Measurements from ENCODE around the gene UBLCP1.
"Not testable (repeated sequence)": the region's sequence is repeated elsewhere in the genome, so short reads cannot be mapped to it uniquely, and the experiment has no call there.

The UBLCP1 gene, protein sequence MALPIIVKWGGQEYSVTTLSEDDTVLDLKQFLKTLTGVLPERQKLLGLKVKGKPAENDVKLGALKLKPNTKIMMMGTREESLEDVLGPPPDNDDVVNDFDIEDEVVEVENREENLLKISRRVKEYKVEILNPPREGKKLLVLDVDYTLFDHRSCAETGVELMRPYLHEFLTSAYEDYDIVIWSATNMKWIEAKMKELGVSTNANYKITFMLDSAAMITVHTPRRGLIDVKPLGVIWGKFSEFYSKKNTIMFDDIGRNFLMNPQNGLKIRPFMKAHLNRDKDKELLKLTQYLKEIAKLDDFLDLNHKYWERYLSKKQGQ

DNA sequence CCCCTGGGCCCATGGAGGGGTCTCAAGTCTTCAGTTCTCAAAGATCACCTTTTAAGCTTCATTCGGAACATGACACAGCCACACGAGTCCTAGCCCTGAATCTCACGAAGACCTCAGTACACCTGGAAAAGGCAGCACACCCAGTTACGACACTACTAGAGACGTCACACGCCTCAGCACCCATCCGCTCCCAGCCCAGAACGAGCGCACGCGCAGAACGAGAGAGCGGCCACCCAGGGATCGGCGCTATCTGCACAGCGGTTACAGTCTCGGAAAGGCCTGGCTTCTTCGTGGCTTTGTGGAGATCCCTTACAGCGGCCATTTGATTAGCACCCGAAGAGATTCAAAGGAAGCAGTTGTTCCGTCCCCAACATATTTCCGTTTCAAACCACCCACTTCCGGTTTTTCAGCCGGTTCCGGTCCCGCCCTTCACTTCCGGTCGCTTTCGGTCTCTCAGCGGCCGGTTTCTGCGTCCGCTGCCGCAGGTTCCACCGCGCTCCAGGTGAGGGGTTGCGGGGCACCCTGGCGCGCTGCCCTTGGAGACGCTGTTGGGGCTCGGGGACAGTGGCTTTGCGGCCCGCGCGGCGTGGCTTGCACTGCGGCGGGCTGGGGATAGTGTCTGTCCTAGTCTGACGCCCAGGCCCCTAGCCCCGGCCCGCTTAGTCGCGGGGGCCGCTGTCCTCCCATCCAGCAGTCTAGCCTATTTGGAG is at the start of gene UBLCP1:
TSS of gene UBLCP1 (plus strand) at position 432 of the 710 bp plus-strand sequence. CDS start 5,626 bp downstream, outside the sequence.
- DNase-seq = peak; percentile 75

DNA sequence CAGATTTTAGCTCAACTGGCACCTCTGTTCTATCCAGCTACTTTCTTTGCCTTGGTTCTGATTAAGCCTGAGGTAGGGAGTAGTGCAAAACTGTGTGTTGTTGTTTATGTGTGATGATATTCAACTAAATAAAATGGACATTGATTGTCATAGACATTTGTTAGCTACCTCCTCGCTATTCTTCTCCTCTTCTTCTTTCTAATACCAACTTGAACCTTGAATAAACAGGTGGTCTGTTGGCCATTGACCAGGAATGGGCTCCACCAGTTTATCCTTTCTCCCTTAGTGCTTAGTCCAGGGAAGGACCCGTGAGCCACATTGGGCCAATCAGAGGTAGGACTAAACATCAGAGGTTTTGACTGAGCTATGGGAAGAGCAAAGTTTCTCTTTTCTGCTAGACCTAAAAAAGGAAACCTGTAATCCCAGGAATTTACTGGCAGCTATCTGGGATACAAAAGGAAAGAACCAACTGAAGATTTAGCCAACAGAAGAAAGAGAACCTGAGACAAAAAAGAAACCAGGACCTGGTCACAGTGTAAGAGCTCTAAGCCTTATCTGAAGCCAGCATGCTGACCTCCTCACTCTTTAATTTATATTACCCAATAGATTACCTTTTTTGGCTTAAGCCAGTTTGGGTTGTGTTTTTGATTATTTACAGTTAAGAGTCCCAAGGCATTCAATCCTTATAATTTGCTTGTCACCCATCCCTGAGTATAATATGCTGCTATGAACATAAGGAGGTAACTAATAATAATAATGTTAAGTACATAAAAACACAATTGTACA is 48.4 kb upstream of the UBLCP1 start:
- no peak for DNase-seq

DNA sequence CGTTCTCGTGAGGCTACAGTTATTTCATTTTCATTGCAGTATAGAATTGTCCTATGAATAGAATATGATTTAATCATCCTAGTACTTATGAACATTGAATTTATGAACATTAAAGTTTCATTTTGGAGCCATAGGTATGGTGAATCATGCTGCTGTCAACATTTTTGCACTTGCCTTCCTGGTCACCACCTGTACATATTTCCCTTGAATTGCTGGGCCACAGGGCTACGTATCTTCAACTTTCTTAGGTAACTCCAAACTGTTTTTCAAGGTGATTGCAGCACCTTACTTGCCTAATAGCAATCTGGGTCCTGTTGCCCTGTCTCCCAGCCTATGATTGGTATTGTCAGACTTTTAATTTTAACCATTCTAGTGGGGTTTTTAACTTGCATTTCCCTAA is 47.2 kb upstream of the UBLCP1 start:
- DNase-seq = no peak

DNA sequence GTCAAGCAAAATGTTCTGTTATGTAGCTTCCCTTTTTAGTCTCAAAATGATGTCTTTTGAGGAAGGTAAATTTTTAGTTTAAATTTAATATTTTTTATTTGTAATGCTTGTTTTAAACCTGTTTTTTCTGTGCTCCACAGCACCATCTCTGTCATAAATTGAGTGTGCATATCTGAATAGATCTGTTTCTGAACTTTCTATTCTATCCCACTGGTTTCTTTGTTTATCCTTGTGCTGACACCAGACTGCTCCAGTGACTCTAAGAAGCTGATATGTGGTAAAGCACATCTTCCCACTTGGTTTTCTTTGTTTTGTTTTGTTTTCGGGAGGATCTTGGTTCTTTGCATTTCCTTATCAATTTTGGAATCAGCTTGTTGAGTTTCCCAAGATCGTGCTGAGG is 46.6 kb upstream of the UBLCP1 start:
- DNase-seq = no peak

DNA sequence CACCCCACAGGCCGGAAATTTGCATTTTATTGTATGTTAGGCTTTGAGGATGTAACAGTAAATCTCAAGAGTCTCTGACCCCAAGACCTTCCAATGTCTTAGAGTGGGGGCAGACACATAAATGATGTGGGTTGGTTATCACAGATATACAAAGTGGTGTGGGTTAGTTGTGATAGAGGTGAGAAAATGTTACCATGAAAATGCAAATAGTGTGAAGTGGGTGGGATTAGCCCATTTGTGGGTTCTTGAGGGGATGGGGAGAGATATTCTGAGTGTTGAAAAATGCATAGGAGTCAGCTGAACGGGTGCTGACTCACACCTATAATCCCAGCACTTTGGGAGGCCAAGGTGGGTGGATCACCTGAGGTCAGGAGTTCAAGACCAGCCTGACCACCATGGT is 45.9 kb upstream of the UBLCP1 start:
- DNase-seq = no peak

DNA sequence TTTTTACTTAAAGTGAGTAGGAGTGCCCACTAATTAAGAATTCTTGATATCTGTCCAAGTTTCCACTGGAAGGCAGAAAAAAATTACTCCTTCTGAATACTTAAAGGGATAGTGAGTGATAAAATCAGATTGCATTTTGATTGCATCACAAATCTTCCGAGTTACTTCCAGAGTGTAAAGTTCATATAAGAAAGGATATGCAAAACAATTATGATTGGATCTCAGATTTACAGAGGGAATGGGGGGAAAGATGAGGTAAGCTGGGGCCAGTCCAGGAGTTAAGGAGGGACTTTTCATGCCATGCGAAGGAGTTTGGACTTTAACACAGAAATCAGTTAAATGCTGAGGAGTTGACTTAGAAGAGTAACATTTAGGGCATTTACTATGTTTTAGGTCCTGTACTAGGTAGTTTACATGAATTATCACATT is 44.5 kb upstream of the UBLCP1 start:
- DNase-seq = no peak

DNA sequence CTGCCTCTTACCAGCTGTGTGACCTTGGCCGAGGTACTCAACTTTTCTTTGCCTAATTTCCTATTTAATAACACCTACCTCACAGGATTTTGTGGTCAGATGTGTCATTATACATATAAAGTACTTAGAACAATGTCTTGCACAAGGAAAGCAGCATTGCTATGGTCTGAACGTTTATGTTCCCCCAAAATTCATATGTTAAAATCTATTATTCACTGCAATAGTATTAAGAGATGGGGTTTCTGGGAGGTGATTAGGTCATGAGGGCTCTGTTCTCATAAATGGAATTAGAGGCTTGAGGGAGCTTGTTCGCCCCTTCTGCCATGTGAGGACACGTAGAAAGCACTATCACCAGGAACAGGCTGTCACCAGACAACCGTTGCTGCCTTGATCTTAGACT is 42.9 kb upstream of the UBLCP1 start:
- no peak for DNase-seq

DNA sequence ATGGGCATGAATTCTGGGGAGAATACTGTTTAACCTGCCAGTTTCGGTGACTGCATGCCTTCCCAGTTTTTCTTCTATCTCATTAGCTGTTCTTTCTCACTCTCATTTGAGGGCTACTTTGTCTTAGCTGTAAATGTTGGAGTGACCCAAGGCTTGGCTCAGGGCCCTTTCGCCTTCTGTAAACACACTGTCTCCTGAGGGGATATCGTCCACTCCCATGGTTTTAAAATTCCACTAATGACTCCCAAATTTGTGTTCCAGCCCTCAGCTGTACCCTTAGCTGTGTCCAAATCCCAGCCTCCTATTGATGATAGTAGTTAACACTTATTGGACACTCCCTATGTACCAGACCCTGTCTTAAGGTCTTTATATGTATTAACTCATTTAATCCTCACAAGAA is 39.6 kb upstream of the UBLCP1 start:
- no peak for DNase-seq

DNA sequence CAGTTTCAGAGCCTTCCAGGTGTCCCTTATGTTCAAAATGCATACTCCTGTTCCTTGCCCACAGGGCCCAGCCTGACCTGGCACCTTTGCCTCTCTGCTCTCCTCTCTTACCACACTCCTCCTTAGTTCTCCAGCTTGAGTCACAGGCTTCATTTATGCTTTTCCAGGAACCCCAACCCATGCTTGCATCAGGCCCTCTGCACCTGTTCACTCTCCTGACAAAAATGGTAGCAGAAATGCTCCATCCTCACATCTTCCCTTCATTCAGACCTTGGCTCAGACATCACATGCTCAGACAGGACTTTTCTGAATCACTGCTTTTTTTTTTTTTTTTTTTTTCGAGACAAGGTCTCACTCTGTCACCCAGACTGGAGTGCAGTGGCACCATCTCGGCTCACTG is 38.6 kb upstream of the UBLCP1 start:
- DNase-seq = no peak

DNA sequence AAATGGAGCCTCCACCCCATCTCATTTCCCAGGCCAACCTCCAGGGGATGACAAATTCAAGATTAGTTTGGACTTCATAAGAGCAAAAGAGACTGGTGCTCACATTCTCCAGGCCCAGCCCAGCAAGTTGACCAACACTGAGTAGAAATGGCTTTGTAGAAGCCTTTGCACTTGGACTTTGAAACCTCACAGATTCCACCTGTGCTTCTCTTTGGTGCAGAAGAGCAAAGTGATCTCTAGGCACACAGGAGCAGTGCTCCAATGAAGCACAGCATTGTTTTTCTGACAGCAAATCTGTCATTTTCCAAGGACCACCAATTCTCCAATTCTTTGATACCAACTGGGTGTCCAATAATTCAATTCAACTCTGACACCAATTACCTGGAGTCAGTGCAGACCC is 36.6 kb upstream of the UBLCP1 start:
- DNase-seq = no peak

DNA sequence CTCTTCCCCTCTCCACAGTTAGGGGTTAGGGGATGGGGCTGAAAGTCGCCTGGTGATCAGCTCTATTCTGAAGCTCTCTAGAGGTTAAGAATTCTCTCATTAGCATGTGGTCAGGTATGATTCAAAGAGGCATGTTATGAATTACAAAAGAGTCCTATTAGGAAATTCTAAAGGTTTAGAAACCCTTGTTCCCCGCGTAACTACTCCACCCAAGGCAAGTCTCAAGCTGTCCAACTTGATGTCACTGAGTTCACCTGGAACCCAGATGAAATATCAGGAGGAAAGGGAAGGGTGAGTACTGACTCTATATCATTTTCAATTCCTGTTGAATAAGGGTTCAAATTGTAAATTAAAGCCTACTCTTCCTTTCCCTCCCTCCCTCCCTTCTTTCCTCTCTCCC is 35.6 kb upstream of the UBLCP1 start:
- DNase-seq = no peak

DNA sequence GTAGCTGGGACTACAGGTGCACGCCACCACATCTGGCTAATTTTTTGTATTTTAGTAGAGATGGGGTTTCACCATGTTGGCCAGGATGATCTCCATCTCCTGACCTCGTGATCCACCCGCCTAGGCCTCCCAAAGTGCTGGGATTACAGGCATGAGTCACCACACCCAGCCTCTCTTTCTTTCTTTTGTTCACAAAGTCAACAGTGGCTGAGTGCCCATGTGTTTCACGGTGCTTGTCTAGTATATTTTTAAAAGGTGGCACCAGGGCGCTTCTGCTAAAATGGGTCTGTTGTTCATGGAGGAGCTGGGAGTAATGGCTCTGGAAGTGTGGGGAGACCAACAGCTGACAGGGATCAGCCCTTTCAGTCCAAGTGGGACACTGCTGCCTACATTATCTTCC is 35.0 kb upstream of the UBLCP1 start:
- not testable (repeated sequence) for DNase-seq

DNA sequence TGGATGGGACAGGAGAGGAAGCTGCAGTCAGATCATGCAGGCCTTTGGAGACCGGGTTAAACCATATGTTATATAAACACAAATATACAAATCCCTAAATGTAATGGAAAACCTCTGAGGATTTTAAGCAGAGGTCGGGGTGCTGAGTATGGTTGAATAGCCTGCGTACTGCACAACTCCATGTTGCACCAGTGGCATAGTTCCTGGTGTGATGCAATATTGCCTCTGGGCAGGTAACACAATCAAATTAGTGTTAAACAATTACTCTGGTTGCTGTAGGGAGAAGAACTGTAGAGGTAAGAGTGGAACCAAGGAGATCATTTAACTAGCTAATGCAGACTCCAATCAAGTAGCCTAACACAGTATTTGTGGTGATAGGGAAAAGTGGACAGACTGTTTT is 32.4 kb upstream of the UBLCP1 start:
- no peak for DNase-seq

DNA sequence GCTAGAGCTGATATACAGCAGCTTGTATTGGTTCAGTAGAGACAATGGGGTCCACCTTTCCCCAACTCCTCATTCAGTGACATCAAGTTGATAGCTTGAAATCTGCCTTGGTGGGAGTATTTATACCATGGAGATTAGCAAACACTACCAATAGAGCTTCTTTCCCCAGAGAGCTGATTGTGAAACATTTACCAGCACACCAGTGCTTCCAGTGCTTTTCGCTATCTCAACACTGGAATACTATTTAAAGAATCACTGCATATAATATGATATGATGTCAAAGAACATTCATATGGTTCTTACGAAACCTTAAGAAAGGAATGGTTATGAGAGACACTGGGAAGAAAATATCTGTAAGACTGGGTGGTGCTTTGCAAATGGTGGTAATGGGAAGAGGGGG is 31.9 kb upstream of the UBLCP1 start:
- DNase-seq = no peak

DNA sequence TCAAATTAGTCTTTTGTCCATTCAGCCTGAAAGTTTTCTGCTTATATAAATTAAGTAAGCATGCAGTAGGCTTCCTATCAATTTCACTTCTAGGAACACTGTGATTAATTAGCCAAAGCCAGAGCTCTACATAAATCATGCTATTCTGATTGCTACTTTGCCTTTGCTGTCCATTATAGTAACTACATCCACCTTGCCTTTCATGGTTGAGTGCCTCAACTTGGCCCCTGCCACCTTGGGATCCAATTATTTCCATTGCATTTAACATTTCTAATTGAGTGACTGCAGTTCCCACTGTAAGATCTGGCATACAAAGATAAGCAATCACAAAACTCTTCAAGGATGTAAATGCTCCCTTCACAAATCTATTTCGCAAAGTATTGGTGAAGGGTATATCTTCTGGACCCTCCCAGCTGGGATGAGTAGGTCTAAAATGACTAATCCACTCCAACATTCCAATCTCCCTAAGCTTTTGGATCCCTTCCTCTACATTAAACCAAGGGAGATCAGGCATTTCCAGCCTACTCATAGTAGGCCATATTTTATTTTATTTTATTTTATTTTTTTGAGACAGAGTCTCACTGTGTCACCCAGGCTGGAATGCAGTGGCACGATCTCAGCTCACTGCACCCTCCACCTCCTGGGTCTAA is 27.1 kb upstream of the UBLCP1 start:
- not testable (repeated sequence) for DNase-seq

DNA sequence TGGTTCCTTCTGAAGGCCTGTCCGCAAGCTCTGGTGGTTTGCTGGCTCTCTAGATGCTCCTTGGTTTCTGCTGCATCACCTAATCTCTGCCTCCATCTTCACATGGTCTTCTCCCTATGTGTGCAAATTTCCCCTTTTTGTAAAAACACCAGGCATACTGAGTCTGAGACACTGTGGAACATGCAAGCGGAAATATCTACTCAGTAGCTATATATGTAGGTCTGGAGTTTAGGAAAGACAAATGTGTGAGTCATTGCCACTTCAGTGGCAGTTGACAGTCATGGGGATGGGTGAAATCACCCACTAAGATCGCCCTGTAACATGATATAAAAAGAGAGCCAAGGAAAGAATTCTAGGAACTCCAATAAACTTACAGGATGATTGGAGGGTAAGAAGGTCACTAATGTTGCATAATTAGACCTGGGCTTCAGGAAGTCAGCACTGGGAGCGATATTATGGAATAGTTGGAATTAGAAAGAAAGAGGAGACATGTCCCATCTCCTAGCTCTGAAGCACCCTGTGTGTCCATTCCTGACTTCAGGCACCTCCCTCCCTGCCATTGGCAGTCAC is 22.7 kb upstream of the UBLCP1 start:
- peak; percentile 55 for DNase-seq

DNA sequence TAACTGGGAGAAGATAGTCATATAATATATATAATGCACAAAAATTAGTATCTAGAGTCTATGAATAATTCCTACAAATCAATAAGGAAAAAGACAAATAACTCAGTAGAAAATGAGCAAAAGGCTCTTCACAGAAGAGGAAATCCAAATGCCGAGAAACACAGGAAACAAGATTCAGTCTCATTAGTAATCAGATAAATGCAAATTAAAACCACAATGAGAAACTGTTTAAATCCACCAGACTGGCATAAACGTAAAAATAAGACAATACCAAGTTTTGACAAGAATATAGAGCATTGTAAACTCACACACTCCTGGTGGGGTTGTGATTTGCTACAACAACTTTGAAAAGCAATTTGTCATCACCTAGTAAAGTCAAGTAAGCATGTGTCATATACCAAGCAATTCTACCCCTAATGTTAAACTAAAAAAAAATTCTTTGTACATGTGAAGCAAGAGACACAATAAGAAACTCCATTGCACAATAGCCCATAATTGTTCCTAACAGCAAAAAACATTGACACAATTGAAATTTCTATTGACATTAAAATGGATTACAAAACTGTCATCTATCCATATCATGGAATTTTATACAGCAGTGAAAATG is 21.0 kb upstream of the UBLCP1 start:
- DNase-seq = no peak

DNA sequence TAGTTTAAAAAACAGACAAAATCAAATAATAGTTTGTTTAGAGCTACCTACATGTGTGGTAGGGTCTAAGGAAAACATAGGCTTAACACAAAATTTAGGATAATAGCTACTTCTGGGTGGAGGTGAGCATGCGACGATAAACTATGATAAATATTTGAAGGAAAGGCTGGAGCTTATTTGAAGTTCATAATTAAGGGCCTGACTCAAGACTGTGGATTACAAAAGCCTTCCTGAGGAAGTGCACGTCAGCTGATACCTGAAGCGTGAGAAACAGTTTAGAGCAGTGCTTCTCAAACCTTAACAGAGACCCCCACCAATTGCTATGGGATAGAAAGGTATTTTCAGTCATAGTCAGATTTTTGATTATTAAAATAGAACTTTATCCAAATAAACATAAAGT is 20.4 kb upstream of the UBLCP1 start:
- no peak for DNase-seq

DNA sequence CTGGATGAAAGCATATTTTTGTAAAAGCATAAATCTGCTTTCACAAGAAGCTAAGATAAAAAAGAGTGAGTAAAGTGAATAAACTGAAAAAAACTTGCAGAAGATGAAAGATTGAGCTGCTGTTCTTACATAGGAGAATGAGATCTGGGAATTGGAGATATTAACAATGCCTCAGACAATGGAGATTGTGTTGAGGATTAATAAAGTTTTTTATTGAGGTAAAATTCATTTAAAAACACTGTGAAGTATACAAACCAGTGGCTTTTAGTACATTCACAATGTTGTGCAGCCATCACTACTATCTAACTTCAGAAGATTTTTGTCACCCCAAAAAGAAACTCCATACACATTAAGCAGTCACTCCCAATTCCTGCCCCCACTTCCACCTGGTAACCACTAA is 19.7 kb upstream of the UBLCP1 start:
- no peak for DNase-seq

DNA sequence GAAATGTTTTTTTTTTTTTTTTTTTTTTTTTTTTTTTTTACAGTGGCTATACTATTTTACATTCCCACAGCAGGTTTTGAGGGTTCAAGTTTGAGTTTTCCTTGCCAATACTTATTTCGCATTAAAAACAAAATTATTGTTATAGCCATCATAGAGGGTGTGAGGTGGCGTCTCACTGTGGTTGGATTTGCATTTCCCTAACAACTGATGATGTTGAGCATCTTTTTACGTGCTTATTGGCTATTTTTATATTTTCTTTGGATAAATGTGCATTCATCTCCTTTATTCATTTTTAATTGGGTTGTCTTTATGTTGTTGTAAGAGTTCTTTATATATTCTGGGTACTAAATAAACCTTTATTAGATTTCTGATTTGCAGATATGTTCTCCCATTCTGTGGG is 18.9 kb upstream of the UBLCP1 start:
- DNase-seq = no peak

DNA sequence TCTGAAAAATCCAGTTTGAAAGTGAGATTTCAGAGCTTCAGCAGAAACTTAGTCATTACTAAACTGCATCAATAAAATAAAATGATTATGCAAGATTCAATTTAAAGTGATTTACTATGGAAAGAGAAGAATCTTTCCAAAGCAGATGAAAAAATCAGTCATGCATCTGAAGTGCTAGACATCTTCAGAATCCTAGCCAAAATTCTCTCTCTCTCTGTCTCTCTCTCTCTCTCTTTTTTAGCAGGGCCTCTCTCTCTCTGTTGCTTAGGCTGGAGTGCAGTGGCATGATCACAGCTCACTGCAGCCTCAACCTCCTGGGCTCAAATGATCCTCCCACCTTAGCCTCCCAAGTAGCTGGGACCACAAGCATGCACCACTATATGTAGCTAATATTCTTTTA is 18.2 kb upstream of the UBLCP1 start:
- no peak for DNase-seq

DNA sequence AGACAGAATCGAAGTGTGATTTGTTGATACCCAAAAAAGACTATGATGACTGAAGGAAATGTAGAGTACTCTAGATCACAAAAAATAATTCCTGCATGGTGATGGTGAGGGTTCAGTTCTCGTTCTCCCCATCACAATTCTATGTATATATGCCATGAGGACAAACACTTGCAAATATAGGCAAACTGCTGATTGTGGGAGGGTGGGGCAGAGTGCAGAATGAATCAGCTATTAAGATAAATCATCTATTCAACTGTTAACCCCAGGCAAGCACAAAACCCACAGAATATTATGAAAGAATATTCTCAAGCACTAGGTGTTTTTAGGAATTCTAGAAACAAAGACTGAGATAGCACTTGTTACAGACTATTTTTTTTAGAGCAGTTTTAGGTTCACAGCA is 13.9 kb upstream of the UBLCP1 start:
- DNase-seq = no peak

DNA sequence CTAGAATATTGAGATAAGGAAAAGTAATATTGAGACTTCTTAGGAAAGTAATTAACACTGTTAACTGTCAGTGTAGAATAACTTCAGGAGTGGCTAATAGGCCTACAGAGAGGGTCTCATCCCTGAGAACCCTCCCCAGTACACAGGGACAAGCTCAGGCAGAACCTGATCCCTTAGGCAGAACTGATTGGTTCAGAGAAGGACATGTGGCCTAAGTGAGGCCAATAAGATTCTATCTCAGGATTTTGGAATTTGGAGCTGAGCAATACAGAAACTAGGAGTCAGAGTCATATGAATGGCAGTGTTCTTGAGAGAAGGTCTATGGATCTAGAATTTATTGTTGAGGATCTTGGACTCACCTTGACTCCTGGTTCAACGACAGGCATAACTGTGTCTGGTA is 10.9 kb upstream of the UBLCP1 start:
- no peak for DNase-seq
